Measurements from ENCODE around the gene HRH4.

The HRH4 gene

DNA sequence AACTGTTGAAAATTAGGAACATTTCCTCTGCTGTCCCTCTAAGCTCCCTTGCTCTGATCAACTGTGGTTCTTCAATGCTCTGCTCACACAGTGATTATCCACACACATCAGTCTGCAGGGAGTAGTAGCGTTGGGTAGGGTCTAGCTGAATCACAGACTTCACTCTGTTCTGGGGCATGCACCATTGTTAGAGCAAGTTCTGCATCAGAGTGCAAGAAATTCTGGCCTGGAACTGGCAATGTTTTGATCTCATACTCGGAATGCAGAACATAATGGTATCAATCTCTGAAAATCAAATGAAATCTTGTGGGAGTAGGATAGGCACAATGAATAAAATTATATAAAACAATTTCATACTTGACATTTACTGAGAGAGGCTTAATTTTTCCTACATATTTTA lies 55.3 kb downstream of the HRH4 start:
- DNase-seq, result no peak

DNA sequence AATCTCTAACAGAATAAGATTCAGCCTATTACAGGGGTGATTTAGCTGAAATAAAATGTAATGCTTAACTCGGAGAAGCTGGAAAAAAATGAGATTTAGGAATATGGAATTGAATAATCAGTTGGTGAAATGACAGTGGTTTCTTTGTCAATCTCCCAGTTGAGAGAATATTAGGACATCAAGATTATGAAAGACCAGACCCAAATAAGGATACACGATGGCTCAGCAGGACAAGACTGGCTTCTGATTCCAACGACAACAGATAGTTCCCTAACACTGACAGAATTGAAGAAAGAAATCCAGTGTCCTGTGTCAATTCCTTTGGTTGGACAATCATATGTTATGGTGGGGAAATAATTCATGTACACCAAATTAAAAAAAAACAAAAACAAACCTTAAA lies 55.8 kb downstream of the HRH4 start:
- DNase-seq, result no peak

DNA sequence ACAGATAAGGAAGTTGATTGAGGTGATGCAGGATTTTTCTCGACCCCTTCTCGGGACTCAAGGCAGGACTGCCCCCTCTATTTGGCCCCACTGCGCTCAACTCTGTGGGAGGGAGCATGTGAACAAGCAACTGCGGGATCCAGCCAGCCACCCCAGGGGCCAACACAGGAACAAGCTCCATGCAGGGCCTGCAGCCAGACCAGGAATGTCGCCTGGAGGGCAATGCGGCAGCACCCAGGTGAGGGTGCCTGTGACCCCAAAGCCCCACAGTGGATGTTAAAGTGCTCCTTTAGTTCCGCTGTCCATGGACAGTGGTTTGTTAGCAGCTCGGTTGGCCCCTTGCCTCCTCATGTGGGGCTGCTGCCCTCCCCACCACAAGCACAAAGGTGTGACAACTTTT lies 57.1 kb downstream of the HRH4 start:
- DNase-seq, result no peak

- DNase-seq, result no peak
Observed at GRCh38 chr18:24518596-24518995, 58.2 kb downstream of the HRH4 start.
